Fibroblast of peridontal ligament (primary cell): ENCODE data around the gene DAAM1.
A peak's percentile ranks its signal among the peaks of the same experiment; 100 is the strongest.

ENCODE experiments used
- DNase-seq: peaks from one replicate; pipeline ENCODE4 v3.0.0-alpha.2; 2010; ENCODE audit errors: extremely low read depth

DAAM1 gene

DNA sequence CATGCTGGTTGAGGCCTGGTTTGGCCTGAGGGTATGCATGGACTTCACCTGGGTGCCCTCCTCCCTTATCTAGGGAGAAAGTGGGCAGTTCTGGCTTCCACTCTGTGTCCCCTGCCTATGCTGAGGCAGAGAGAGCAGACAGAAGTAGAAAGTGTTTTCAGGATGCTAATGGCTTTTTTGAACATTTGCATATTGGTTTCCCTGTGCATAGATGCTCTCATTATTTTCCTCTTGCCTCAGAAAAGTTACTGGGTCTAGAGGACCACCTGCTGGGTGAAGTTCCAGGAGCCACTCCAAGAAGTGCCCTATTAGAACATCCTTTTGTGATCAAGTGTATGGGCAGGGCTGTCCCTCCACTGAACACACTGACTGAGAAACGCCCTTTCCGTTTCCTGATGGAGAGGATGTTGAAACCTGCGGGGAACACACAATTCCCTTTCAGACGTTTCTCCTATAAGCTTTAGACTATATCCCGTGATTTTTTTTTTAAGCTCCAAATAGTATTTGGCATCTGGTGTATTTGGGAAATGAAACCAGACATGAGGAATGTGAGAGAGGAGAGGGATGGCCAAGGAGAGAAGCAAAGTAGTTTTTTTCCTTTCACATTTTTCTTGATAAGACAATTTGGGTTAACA is 66.6 kb downstream of the DAAM1 start:
- peak; percentile 45 for DNase-seq

DNA sequence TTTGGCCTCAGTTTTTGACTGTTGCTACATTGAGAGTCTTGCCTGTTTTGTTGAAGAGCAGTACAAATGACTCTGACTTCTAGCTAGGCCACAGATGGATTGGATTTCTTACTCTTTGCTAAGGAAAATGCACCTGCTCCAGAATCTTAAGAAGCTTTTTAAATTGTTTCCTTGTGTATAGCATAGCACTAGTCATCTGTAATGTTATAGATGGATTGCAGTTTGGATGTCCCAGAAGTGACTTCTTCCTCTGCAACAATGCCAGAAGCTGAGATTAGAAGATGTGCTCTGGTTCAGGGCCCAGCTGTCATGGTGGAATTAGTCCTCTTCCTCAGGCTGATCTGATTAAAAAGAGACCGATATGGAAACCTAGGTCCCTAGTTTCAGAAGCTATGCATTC is 67.9 kb downstream of the DAAM1 start:
- no peak for DNase-seq

DNA sequence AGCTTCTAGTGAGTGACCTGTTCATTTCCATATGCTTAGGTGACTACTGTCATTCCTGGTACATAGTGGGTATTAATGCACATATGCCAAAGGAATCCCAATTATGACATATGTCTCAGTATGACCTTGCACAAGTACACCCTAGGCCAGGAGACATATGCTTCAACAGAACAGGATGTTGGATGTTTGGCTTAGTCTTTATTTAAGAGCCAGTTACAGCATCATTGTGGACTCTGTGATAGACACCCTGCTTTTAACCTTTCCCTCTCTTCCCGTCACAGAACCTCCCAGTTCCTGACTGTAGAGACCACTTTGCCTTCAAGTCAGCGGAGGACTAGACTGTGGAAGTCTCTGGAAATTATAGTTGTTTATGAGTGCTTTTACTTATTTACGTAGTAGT is 72.9 kb downstream of the DAAM1 start:
- DNase-seq = no peak

DNA sequence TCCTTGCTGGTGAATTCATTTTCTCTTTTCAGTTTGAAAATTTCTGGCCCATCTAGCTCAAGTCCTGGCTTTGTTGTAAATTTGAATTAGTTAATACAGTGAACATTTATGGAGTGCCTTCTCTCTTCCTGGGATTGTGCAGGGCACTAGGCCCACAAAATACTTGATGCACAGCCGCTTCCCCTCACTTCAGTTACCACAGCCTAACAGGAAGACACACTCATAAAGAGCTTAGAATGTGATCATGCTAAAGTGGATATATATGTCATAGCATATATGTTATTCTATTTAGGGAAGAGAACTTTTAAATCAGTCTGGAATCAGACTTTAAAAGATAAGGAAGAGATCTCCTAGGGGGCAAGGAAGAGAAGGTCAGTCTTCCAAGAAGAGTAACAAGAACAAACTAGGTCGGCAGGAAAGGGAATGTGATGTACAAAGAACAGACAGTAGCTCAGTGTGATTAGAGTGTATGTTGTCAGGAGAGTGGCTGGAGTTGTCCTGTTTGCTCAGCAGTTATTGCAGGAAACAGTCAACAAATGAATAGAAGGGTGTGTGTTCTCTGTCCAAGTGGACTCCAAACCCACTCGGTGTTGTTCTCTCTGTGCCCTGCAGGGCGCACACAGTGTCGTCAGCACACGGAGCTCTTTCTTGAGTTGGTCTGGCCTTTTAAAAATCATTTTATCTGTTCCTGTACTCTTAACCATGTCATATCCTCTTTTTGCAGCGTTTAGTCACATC is 74.4 kb downstream of the DAAM1 start:
- no peak for DNase-seq

- DNase-seq = no peak
Measured at GRCh38 chr14:59265808-59266207, 77.3 kb downstream of the DAAM1 start.

- DNase-seq = no peak
Measured at GRCh38 chr14:59267046-59267445, 78.6 kb downstream of the DAAM1 start.

DNA sequence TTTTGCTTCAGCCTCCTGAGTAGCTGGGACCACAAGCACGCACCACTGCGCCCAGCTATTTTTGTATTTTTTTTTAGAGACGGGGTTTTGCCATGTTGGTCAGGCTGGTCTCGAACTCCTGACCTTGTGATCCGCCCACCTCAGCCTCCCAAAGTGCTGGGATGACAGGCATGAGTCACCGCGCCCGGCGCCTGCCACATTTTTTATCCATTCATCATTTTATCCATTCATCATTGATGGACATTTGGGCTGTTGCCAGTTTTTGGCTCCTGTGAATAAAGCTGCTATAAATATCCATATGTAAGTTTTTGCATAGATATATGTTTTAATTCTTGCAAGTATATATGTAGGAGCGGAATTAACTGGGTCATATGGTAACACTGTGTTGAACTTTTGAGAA is 79.5 kb downstream of the DAAM1 start:
- no peak for DNase-seq

GRCh38 chr14:59268858-59269257 is 80.4 kb downstream of the DAAM1 start:
- DNase-seq = no peak

DNA sequence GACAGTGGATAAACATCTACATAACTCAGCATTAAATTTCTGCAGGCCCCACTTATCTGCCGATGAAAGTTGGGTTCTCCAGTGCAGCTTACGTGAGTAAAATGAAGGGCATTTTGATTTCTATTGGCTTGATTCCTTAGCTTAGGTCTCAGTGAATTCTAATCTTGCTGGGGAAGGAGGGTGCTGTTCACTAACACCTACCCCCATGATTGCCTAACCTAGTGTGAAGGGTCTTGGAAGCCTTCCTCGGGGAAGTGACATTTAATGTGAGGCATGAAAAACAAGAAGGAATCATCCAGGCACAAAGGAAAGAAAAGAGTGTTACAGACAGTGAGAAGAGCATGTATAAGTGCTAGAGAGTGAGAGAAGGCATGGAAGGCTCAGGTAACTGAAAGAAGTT is 81.0 kb downstream of the DAAM1 start:
- DNase-seq = no peak

- DNase-seq = no peak
Measured at GRCh38 chr14:59271256-59271655, 82.8 kb downstream of the DAAM1 start.

DNA sequence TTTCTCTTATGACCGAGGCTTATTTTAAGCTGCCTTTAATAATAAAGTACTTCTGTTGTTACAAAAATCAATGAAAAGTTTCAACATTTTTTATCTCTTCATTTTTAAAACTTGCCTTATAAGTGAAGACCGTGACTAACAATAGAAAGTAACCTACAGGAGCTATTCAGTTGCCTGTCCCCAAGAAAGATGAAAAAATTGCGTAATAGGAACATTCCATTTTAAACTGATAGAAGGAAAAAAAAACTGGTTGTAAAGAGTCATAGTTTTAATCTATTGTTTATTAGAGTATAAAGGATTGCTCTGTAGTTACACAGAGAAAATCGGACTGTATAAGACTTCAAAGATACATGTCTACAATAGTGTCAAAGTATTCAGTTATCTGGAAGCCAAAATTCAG is 83.3 kb downstream of the DAAM1 start:
- DNase-seq = no peak

- no peak for DNase-seq
Measured at GRCh38 chr14:59272633-59273032, 84.2 kb downstream of the DAAM1 start.

- DNase-seq = no peak
Measured at GRCh38 chr14:59273737-59274136, 85.3 kb downstream of the DAAM1 start.

GRCh38 chr14:59274991-59275391 is 86.5 kb downstream of the DAAM1 start:
- no peak for DNase-seq

DNA sequence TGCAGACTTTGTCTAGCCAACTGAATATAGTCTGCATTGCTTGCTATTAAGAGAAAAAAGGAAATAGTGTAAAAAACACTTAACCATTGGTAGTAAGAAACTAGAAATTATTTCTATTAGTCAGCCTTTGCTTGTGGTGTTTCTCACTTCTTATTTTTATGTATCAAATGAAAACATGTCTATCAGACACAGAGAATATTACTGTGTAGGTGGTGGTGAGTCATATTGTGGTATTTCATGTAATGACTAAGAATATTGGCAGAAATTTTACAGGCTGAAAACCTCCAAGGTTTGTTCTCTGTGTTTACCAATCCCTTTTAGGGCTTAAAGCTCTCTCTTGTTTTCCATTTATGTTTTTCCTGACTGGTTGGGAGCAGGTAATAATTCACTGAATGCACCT is 87.2 kb downstream of the DAAM1 start:
- peak; percentile 81 for DNase-seq

GRCh38 chr14:59276235-59276634 is 87.8 kb downstream of the DAAM1 start:
- DNase-seq = no peak

DNA sequence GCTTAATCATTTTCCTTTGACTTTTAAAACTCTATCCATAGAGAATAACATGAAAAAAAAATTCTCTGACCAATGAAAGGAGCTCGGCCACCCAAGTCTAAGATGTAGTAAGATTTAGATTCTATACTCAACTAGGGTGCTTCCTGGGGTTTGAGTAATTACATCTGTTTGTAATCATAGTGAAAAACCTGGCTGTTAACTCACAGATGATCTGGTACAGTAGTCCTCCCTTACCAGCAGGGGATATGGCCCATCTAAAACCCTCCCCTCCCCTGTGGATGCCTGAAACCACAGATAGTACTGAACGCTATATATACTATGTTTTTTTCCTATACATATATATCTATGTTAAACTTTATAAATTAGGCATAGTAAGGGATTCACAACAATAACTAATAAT is 89.2 kb downstream of the DAAM1 start:
- DNase-seq = no peak

- peak; percentile 93 for DNase-seq
Measured at GRCh38 chr14:59278111-59278510, 89.6 kb downstream of the DAAM1 start.

DNA sequence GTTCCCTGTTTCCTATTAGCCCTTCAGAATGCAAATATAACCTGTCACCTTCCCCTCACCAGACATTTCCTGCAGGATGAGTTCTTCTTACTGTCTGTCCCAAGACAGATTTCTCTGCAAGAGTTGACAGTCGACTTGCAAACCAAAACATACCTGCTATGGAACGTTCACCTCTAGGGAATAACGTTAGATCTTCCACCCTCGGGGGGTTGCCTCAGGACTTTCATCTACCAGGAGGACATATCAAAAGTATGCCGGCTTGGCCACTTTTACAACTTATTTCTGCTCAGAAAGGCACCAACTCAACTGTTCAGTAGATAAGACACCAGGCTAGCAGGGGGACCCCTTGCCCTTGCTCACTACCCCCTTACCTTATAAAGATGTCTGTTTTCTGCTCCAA is 92.5 kb downstream of the DAAM1 start:
- no peak for DNase-seq

DNA sequence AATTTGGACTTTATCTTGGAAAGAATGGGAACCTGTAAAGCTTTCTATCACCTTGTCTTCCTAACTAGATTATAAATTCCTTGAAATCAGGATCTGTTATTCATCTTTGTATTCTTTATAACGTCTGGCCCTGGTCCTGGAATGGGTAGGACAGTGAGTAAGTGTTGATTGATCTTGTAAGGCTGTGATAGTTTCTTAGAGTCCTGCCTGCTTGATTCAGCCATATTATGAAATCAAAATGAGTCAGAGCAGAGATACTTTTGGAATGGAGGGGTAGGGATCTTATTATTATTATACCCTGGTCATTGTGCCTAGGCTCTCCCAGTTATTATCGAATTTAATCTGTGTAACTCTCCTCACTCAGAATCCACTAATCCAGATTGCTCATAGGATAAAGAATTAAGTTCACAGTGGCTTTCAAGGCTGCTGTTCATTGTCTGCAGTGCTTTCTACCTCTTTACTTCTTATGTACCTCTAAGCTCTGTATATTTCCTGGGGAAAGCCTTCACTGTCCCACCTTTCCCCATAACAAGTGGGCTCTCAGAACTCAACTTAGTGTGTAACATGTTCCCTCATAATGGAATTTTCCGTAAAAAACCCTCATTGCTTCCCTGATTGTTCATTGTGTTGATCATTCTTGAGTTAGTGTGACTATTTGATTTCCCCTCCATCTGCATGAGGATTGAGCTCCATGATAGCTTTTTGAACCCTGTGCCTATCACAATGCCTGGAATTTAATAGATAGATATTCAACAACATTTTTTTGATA is 93.3 kb downstream of the DAAM1 start:
- peak; percentile 69 for DNase-seq

DNA sequence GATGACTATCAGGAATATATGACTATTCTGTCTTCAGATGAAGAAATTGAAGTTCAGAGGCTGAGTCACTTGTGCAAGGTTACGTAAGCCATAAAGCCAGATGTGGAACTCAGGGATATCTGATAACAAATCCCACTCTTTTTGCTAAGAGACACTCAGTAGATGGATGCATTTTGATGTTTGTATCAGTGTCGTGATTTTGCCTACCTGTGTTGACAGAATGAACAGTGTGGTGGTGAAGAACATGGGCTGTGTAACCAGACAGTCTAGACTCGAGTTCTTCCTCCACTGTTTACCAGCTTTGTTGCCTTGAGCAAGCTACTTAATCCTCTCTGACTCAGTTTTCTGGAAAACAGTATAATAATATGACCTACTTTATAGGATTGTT is 93.9 kb downstream of the DAAM1 start:
- DNase-seq = peak; percentile 85

- DNase-seq = peak; percentile 64
Measured at GRCh38 chr14:59283361-59283760, 94.9 kb downstream of the DAAM1 start.

DNA sequence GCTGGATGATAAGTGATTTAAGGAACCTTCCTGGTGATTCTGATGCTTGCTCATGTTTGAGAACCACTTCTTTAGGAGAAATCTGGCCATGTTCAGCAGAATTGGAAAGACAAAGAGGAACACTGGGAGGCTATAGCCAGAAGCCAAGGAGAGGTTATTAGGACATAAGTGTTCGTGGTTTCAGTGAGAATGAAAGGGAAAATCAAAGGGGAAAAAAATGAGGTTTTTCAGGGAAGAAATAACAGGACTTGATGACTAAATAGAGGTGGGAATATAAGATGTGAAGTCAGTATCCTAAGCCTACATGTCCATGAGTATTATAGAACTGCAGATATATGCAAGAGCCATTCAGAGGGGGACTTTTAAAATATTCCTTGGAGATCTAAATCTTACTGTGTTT is 95.6 kb downstream of the DAAM1 start:
- peak; percentile 41 for DNase-seq
